HG02763 (cell line): ENCODE data around the gene FHOD1.

Source experiments
- ATAC-seq: cut with Tn5 transposase; IDR thresholded peaks from one replicate; pipeline ENCODE4 v1.9.1; 2021; ENCODE audit warnings: mild to moderate bottlenecking, moderate library complexity; ENCODE audit not compliant: unreplicated experiment

FHOD1 gene

GRCh38 chr16:67210069-67210937 lies 37.0 kb downstream of the FHOD1 start:
- ATAC-seq, result no peak

GRCh38 chr16:67209565-67209964 lies 37.7 kb downstream of the FHOD1 start:
- no peak for ATAC-seq

GRCh38 chr16:67208154-67208896 lies 39.0 kb downstream of the FHOD1 start:
- no peak for ATAC-seq

GRCh38 chr16:67207249-67208091 lies 39.8 kb downstream of the FHOD1 start:
- ATAC-seq, result no peak

DNA sequence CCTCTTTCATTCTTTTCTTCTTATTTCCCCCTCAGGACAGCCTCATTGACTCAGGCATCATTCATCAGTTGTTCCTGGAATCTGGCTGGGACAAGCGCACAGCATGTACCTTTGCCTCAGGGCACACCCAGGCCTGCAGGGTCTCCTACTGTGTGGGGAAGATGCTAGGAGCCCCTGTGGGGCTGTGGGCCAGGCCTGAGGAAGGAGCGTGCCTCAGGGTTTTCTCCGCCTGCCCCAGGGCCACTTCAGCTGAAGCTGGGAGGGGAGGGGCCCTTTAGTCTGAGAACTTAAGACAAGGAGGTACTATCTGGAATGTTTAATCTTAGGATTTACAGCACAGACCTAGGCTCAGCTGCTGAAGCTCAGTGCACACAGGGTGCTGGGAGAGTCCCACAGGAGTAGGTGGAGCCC lies 40.4 kb downstream of the FHOD1 start:
- ATAC-seq, result no peak

- ATAC-seq, result no peak
Measured at GRCh38 chr16:67206129-67206837, 41.0 kb downstream of the FHOD1 start.

DNA sequence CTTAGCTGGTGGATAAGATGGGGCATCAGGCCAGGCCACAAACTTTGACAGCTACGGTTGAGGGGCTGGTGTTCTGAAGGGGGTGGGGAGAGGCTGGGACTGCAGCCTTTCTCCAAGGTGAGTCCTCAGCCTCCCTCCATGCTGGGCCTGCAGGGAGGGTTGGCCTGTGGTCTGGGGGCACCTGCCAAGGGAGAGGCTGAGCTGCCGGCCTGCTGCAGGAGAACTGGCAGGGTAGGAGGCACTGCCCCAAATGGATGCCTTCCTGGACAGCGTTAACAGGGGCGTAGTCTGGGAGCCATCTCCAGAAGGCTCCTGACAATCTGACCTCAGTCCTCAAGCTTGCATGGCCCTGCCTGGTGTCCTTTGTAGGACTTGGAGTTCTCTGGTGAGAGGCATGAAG lies 43.2 kb downstream of the FHOD1 start:
- no peak for ATAC-seq

DNA sequence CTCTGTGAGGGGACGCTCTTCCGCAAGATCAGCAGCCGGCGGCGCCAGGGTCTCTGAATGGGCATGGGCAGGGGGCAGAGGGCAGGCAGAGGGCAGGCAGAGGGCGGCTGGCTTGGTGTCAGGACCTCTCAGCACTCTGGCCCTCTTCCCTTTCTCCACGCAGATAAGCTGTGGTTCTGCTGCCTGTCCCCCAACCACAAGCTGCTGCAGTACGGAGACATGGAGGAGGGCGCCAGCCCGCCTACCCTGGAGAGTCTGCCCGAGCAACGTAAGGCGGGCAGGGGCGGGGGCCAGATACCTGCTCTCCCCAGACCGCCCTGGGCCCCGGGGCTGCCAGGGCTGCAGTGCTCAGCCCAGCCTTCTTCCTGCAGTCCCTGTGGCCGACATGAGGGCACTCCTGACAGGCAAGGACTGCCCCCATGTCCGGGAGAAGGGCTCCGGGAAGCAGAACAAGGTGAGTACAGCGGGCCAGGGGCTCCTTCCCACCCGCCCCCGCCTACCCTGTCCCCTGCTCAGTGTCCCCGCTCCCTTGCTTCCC lies 44.3 kb downstream of the FHOD1 start:
- no peak for ATAC-seq

DNA sequence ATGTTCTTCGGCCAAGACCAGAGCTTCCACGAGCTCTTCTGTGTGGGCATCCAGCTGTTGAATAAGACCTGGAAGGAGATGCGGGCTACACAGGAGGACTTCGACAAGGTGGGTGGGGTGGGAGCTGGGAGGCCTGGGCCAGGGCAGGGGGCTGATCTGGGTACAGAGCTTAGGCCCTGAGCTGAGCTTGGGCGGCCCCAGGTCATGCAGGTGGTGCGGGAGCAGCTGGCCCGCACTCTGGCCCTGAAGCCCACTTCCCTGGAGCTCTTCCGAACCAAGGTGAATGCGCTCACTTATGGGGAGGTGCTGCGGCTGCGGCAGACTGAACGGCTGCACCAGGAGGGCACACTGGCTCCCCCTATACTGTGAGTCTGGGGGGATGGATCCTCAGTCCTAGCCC lies 44.9 kb downstream of the FHOD1 start:
- ATAC-seq, result no peak

- no peak for ATAC-seq
Measured at GRCh38 chr16:67201411-67202345, 45.6 kb downstream of the FHOD1 start.

- no peak for ATAC-seq
Measured at GRCh38 chr16:67200491-67200890, 46.8 kb downstream of the FHOD1 start.

GRCh38 chr16:67199808-67200198 lies 47.5 kb downstream of the FHOD1 start:
- ATAC-seq, result no peak

DNA sequence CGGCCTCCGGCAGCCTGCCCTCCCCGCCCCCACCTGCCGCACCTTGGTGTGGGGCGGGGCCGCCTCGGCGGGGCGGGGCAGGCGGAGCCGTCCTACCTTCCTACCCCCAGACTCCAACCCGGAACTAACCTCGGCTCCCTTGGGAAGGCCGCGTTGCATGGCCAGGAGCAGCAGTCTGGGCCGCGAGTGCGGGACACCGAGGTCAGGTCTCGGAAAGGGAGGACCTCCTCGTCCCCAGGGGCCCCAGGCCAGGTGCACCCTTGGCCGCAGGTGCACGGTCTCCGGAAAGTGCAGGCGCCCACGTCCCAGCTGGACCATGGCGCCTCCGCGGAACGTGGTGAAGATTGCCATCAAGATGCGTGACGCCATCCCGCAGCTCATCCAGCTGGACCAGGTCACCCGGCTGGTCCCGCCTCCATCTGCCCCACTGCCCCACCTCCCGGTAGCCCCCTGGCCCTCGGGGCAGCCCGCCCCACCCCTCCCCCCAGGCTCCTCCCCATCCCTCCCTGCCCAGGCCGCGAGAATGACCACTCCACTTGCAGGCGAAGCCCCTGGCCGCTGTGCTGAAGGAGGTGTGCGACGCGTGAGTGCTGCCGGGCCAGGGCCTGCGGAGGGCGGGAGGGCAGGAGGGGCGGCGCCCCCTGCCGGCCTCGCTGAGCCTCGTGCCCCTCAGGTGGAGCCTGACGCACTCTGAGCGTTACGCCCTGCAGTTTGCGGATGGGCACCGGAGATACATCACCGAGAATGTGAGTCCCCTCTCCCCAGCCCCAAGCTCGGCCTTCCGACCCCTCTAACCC lies 48.1 kb downstream of the FHOD1 start, which contains the start of gene ELMO3:
TSS of gene ELMO3 (plus strand) at position 121 of the 797 bp plus-strand sequence. CDS start at position 317, 196 bp downstream.
- no peak for ATAC-seq

- no peak for ATAC-seq
Measured at GRCh38 chr16:67198238-67198734, 49.0 kb downstream of the FHOD1 start.

GRCh38 chr16:67197704-67198103 lies 49.6 kb downstream of the FHOD1 start:
- ATAC-seq, result no peak

DNA sequence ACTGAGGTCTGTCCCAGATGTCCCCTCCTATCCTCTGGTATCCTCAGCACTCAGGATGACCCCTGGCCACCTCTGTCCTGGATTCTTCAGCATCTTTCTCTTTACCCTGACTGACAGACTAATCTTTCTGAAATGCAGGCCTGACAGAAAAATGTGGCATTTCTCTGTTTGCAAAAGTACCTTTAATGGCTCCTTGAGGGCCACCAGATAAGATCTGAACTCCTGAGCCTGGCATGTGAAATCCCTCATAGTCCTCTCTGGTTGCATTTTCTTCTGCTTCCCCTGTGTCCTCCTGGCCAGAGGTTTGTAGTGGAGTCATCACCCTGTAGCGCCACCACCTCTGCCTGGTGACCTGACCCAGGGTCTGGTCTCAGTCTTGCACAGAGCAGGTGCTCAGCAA lies 50.4 kb downstream of the FHOD1 start:
- no peak for ATAC-seq

DNA sequence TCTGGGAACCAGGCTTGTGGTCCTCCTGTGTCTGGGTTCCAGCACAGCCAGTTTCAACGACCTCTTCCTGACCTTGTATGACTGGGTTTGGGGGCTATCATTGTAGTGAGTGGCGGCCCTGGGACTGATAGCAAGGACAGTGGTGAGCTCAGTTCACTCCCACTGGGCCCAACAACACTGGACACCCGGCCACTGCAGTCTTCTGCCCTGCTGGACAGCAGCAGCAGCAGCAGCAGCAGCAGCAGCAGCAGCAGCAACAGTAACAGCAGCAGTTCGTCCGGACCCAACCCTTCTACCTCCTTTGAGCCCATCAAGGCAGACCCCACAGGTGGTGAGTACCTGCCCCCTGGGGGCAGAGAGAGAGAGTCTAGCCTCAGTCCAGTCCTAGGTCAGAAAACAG lies 51.6 kb downstream of the FHOD1 start:
- no peak for ATAC-seq

GRCh38 chr16:67194260-67194659 lies 53.0 kb downstream of the FHOD1 start:
- no peak for ATAC-seq
